GM21619 (cell line): ENCODE measurements around the gene GRID1.

ENCODE experiments used
- ATAC-seq: cut with Tn5 transposase; IDR thresholded peaks from one replicate; pipeline ENCODE4 v1.9.1; 2021; ENCODE audit not compliant: unreplicated experiment

Gene GRID1

DNA sequence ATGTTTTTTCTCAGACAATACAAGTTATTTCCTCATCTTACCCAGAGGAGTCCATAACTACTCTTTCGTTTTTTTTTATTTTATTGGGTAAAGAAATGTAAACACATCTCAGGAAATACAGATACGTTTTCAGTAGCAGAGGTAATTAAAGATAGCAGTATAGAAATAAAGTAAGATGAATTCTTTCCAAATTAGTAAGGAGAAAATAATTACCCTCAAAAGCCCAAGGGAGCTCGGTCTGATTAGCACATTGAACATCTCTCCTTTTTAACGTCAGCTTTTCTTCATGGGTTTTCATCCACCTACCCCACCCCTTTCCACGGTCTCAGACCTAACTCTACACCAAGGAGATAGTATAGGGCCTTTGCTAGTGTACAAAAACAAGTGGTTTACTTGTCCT is 294.2 kb downstream of the GRID1 start:
- ATAC-seq = no peak

DNA sequence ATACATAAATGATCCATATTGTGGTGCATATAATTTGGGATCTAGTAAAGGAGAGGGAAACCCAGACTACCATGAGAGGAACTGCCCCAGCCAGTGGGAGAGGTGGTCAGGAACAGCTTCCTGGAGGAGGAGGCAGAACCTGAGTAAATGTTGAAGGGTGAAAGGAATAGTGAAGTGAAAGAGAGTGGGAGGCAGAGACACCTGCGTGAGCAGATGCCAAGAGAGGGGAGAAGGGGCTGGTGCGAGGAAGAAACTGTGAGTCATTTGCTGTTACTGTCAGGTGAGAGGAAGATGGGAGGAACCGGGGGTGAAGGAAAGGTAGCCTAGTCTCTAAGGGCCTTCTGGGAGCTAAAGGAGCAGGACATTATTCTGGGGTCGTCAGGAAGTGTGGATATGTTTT is 294.8 kb downstream of the GRID1 start:
- ATAC-seq = no peak

DNA sequence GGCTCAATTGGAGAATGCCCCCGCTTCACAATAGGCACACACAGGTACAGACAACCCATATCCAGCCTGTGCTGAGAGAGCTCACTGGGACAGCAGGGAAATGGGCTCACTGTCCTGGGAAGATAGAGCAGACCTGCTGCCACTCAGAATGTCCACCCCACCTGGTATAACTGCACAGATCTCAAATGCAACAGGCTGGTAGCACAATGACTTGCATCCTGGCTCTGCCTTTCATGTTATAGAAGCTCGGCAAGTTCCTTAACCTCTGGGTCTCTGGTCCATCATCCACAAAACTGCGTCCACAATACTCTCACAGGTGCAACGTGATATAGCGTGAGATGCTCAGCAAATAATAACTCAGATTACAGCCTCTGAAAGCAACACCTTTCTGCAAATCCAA is 295.4 kb downstream of the GRID1 start:
- ATAC-seq = no peak

DNA sequence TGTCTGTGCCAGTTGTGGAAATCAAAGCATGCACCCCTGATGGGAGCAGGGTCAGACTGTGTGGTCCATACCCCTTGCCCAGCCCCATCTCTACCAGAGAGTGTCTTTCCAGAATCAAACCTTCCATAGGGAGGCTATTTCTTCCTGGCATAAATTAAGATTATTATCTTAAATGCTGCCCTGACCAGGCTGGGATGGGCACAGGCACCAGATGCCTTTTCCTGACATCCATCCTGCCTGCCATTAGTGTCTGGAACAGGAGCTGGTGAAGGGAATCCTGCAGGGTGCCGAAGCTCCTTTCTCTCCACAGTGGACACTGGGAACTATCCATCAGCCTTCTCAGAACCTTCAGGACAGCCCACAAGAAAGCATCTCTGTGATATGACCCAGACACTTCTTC is 296.3 kb downstream of the GRID1 start:
- no peak for ATAC-seq

DNA sequence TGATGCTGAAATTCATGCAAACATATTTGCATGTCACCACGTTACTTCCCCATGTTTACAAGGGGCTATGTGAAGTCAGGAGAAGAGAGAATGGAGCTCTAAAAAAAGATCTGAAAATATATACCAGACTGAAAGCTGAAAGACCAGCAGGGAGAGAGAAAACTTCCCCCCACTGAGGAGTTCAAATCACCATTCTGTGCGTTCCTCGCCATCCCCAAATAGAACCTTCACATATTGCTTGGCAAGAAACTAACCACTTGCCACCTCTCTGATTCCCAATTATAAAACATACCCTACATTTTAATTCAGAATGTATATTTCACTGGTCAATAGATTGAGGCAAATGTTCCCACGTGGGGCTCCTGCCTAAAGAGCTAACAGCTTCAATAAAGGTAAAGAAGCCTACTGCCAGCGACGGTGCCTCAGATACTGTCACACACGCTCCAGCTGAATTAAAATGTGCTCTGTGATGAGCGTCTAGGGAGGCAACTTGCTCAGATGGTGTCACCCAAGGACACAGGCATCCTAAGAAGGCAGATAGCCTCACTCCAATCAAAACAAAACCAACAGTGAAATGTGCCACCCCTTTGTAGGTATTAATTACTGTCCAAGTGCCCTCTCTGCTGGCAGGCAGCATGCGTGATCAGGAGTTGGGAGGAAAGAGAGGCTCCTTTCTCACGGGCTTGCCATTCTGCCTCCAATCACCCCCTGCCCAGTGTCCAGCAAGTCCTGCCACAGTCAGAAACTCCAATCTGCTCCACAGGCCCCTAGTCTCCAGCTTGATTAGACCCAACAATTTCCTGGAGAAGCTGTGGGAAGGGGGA is 298.2 kb downstream of the GRID1 start:
- no peak for ATAC-seq

DNA sequence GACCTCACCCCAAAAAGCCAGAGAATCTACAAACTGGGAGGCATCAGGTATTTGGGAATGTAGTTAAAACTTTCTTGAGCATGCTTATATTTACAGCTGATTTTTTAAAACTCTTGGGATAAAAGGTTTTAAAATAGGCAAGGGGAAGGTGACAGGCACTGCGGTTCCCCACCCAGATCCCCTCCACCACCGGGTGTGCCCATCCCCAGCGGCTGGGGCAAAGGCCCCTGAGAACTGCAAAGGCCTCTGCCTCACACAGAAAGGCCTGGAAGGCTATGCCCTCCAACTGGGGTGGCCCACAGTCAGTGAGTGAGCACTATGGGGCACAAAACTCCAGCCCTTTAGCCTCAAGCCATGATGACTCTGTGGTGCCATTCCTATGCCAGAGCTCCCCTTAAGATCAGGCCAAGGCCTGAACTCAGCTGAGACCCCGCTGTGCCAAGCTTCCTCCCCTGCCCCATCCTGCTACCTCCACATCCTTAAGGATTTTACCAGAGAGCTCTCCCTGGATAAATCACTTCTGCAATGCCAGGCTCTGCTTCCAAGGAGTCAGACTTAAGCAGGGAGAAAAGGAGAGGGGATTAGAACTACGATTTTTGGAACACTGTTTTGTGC is 299.1 kb downstream of the GRID1 start:
- ATAC-seq = no peak

DNA sequence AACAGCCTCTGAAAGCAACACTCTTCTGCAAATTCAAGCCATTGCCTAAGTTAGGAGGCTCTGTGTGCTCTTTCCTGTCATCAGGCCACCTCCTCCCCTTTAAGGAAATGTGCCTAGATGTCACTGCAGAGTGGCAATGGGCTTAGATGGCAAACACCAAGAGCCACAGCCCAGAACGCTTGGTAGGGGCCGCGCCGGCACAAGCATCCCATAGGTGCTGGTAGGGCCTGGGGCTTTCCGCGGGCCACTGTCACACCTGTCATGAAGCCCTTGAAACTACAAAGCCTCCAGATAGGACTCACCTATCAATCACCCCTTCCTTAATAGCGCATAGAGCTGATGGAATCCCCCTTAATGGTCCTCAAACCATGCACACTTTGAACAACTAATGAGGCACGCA is 299.9 kb downstream of the GRID1 start:
- ATAC-seq = no peak

DNA sequence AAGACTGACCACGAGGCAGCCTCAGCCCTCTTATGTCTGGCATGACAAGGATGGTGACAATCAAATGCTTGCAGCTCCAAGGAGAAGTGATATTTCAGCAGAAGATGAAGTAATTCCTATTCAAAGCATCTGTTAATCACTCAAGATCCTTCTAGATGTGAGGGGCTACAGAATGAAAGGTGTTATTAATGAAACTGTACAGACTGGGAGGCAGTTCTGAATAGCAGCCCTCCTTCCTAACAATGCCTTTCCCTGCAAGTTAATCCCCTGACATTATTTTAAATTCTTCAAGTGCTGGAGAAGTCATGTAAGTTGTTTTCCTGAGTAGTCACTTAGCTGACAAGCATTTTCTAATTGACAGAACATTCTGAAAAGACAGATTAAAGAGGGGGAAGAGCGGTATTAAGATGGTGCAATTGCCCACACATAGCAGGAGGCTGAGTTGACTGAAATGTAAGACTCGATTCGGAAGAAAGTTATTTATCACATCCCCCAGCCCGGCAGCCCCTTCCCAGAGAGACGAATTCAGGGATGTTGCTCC is 300.8 kb downstream of the GRID1 start:
- no peak for ATAC-seq

DNA sequence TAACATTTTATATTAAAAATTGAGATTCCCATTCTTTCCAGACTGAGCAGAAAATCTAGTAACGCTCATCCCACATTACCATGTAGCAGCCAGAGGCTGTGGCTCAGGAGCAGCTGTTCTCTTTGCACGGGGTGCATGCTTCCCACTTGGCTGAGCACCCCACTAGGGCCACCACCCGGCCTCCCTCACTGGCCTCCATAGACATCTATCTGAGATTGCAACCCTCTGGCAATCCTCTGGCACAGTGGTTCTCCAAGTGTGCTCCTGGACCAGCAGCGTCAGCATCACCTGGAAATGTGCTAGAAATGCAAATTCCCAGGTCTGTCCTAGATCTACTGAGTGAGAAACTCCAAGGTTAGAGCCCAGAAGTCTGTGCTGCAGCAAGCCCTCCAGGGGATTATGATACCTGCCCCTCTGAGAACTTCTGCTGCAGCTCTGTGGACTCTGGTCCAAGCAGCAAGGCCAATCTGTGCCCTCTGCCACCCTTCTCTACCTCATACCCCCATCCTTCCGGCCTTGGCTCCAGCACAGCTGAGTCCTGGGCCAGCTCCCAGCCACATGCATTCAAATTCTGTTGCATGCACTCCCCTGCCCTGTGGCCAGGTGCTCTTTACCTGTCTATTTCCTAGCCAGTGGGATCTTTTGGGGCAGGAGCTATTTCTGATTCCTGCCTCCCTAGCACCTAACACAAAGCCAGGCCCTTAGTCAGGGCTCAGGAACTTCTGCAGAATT is 301.5 kb downstream of the GRID1 start:
- ATAC-seq = no peak

DNA sequence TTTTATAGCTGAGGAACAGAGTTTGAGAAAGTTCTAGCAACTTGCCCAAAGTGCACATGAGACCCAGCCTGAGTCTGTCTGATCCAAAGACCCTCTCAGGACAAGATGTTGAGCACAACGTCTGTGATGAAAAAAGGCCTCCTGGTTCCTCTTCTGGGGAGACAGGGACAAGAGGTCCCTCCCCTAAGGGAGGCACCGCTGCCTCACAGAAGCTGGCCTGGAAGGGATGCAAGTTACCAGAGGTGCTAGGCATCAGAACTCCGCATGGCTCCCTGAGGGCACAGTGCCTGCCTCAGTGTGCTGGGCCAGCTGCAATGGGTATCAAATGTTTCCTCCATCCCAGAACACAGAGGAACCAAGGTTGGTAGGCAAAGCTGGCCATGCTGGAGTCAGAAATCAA is 302.4 kb downstream of the GRID1 start:
- no peak for ATAC-seq

DNA sequence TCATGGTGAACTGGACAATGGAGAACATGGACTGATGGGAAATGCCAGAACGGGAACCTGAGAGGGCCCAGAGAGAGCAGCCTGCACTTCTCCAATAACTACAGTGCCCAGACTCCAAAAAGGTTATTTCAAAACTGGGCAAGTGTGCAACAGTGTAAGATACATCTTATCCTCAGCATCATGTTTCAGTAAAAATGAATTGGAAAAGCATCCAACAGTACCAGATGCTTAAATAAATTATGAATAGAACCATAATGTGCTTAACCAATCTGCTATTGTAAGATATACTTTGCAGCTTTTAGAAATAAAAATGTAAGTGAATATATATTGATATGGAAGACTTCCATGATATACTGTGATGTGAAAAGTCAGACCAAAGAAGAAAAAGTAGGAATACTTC is 303.3 kb downstream of the GRID1 start:
- ATAC-seq = no peak

DNA sequence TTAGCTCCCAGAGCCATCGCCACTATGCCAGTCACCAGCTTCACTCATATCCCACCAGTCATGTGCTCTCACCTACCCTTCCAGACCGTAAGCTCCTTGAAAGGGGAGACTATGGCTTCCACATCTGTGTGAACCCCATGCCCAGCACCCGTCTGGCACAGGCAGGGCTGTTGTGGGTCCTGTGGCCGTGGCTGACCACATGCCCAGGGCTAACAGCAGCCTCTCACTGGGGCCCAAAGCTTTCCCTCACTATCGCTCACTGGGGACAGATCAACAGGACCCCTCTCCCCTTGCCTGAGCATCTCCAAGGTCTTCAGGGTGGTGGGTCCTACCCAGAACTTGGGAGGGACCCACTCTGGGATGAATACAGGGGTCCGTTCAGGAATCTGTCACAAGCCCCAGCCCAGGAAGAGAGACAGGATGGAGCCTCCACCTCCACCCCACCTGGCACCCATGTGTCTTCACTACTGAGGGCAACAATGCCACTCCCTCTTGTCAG is 303.9 kb downstream of the GRID1 start:
- ATAC-seq = no peak

DNA sequence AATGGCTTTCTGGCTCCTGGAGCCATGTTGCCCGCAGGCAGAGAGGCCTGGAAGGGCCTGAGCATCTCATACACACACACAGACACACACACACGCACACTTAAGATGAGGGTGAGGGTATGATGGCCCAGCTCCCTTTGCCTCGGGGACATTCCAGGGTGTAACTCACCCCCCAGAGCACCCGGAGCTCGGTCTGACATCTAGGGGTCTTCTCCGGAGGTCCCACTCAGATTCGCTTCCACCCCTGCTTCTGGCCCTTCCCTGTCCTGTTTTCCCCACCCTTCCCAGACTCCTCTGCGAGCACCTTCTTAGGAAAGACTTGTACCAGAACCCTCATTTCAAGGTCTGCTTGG is 304.4 kb downstream of the GRID1 start:
- ATAC-seq = no peak

DNA sequence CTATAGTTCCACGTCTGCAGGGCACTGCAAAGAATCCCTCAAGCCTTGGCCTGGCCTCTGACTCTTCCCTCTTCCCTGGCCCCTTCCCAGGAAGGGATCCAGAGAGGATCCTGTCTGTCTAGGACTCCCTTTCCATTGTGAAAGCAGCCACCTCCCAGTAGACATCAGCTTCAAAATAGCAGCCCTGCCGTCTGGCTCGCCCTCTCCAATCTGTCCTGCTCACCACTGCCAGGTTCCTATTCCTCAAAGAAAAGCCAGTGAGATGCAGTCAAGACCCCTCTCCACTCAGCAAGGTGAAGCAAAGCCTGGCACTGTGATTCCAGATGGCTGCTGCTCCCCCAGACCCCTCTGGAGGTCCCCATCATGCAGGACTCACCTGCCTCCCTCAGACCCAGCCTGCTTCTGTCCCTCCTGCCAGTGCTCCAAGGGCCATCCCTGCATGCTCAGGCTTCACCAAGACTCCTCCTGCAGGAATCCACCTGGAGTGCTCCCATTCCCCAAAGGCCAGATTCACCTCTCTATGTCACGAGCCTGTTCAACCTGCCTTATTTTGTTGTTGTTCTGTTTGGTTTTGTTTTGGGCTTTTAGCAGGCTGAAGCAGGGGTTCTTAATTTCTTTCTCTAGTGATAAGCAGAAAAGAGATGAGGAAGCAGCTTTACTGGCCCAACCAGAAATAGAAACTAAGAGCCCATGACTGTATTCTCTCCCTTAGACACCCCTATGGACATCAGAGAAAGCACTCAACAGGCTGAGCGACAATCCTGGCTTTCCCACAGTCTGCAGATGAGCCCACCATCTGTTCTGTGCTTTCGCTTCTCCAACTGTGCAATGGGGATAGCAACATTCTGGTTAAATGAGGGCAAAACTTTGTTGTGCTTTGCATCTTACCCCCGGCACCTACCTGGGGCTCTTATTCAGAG is 305.1 kb downstream of the GRID1 start:
- ATAC-seq = no peak

DNA sequence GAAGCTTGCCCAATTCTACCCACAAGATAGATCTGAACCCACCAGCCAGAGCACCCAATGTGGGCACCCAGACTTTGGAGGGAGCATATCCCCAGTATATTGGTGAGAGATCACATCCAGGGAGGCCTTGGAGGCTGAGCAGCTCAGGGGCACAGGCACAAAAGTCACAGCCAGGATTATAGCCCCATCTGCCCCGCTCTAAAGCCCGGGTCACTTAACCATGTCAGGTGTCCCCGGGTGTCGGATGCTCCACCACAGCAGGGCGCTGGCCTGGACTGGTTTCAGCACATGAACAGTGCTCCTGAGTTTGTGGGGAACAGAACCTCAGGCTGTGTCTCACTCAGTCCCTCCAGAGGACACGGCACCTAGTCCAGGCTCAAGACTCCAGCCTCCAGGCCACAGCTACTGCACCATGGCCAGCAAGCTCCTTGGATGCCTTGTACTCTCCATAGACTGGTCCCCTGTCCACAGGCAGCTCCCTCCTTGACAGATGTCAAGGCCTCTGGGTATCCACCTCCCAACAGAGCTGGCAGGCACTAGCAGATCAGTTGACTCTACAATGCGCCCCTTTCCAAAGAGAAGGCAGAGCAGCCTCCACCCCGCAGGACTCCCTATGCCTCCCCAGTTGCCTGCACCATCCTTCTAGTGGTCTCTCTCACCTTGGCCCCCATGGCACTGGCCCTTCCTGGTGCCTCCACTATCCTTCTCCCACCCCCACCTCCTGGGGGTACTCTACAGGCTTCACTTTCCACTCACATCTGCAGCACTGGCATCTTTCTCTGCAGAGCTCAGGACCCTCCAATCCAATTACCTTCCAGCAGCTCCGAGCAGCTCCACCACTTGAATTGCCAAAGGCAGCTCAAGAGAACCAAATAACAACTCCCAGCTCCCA is 306.0 kb downstream of the GRID1 start:
- no peak for ATAC-seq

DNA sequence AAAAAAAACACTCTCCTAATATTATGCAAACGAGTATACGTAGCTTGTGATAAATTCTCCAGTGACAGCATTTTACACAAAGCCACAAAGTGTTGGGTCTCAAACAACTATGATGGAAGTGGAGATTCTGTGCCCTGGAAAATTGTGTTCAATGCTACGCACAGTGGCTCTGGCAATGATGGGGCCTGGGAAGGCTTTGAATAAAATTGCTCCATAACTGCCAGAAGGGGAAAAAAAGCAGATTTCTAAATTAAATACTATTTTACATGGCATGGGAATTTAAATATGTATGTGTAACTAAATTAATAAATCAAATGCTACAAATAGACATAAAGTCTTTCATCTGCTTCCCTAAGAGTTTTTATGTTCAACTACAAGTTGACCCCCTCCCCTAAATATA is 306.7 kb downstream of the GRID1 start:
- no peak for ATAC-seq

DNA sequence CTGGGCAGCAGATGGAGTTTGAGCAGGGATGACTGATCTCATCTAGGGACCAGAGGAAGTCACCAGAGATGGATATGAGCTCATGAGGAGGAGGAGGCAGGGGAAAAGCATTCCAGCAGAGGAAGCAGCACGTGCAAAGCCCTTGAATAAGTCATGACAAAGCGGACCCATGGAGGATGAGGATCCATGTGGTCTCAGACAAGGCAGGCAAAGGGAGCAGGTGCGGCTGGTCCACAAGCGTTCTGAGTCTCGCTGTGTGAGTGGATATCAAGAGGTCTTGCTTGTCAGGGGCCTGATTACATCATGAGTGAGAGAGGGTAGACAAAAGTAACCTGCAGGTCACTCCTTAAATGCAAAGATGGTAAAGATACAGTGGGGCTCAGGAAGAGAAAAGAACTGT is 307.6 kb downstream of the GRID1 start:
- no peak for ATAC-seq

DNA sequence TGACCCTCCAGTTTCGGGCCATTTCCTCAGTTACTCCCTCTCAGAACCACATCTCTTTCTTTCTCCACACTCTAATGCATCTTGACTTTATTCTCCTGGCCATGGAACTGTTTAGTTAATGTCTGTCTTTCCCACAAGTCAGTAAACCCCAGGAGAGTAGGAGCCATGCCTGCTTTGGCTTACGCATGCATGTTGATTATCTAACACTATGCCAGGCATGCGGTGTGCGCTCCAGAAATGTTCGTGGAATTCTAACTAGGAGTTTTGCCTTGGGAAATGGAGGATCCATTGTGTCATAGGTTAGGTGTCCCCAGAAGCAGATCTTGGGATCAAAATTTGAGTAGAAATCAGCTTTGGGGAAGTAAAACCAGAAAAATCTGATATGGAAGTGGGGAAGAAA is 308.9 kb downstream of the GRID1 start:
- ATAC-seq = no peak

DNA sequence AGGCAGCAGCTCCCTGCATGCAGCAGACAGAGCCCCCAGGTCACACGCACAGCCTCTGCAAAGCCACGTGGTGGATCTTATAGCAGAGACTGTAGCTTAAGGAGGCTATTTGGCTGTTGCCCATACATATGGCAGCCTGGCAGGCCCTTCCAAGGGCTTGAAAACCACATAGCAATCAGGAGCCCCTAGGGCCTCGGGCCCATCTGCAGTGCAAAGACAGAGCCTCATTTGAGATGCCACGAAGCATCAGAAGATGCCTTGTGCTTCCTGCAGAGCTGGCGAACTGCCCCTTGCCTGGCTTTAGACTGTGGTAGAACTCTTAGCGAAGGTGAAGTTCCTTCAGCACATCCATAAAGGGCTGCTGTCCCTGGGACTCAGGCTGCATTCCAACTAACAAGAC is 309.9 kb downstream of the GRID1 start:
- ATAC-seq = no peak

DNA sequence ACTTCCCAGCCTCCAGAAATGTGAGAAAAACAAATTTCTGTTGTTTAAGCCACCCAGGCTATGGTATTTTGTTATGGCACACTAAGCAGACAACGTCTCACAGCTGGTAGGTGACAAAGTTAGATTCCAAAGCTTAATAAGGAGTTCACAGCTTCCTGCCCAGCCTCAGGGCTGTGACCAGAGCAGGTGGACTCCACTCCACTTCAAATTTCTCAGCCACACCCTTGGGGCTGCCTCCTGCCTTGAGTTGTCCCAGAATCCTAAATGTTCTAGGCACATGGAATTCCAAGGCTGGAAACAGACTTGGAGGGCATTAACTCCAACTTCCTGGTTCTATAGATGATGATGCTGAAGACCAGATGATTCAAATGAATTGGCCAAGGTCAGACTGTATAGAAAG is 310.7 kb downstream of the GRID1 start:
- no peak for ATAC-seq
